HG03095 (cell line): ENCODE measurements around the gene TGFBRAP1.
"Not testable (repeated sequence)": the region's sequence is repeated elsewhere in the genome, so short reads cannot be mapped to it uniquely, and the experiment has no call there.

Experiments used
- ATAC-seq: cut with Tn5 transposase; IDR thresholded peaks from one replicate; pipeline ENCODE4 v1.9.1; 2021; ENCODE audit warnings: moderate library complexity; ENCODE audit not compliant: unreplicated experiment

Gene TGFBRAP1

GRCh38 chr2:105357122-105357521 lies 27.6 kb upstream of the TGFBRAP1 start:
- ATAC-seq, result no peak

GRCh38 chr2:105344704-105345345 lies 15.3 kb upstream of the TGFBRAP1 start:
- no peak for ATAC-seq

GRCh38 chr2:105339414-105339813 lies 9.9 kb upstream of the TGFBRAP1 start:
- no peak for ATAC-seq

GRCh38 chr2:105338020-105338385 lies 8.5 kb upstream of the TGFBRAP1 start:
- ATAC-seq, result no peak

- peak; percentile 90 for ATAC-seq
These were observed 7.8 kb upstream of the TGFBRAP1 start, which contains the start of gene C2orf49 for GRCh38 chr2:105337122-105338019. TSS of gene C2orf49 (plus strand) at chr2:105337540. CDS start at chr2:105337588, 48 bp downstream.

GRCh38 chr2:105336786-105337121 lies 7.2 kb upstream of the TGFBRAP1 start:
- no peak for ATAC-seq

GRCh38 chr2:105335469-105335868 lies 5.9 kb upstream of the TGFBRAP1 start:
- ATAC-seq, result no peak

- no peak for ATAC-seq
These were observed 4.7 kb upstream of the TGFBRAP1 start for GRCh38 chr2:105334211-105334610.

- ATAC-seq, result no peak
These were observed 1.3 kb upstream of the TGFBRAP1 start for GRCh38 chr2:105330681-105331375.

GRCh38 chr2:105329197-105329554 lies 359 bp downstream of the TGFBRAP1 start:
- no peak for ATAC-seq

GRCh38 chr2:105328281-105329196 lies 996 bp downstream of the TGFBRAP1 start:
- ATAC-seq, result no peak

GRCh38 chr2:105327690-105328089 lies 1.8 kb downstream of the TGFBRAP1 start:
- ATAC-seq, result no peak

GRCh38 chr2:105327271-105327670 lies 2.3 kb downstream of the TGFBRAP1 start:
- ATAC-seq, result not testable (repeated sequence)

- ATAC-seq, result no peak
These were observed 4.1 kb downstream of the TGFBRAP1 start for GRCh38 chr2:105325389-105325963.

GRCh38 chr2:105324732-105325131 lies 4.8 kb downstream of the TGFBRAP1 start:
- no peak for ATAC-seq

- ATAC-seq, result no peak
These were observed 5.4 kb downstream of the TGFBRAP1 start for GRCh38 chr2:105324101-105324500.

GRCh38 chr2:105323111-105323510 lies 6.4 kb downstream of the TGFBRAP1 start:
- ATAC-seq, result no peak

- ATAC-seq, result no peak
These were observed 7.5 kb downstream of the TGFBRAP1 start for GRCh38 chr2:105321875-105322646.

GRCh38 chr2:105320651-105321215 lies 8.8 kb downstream of the TGFBRAP1 start:
- no peak for ATAC-seq
